HepG2 (cell line): Measurements from ENCODE around the gene AAMP. TPM values are rescaled to one million over a fixed set of nuclear protein-coding genes. Genes with fewer than 3 reads are reported as not detected.

Experiments used
- ARNTL ChIP-seq: sonication (generic); formaldehyde crosslinking; IDR thresholded peaks from 2 replicates; pipeline ENCODE4 v1.4.0; 2020; ENCODE audit warnings: mild to moderate bottlenecking, missing genetic modification reagents
- GABPB1 ChIP-seq: IDR thresholded peaks from 2 replicates; pipeline ENCODE4 v1.6.1; 2016; ENCODE audit warnings: mild to moderate bottlenecking, missing genetic modification reagents, moderate library complexity, missing compliant biosample characterization
- HNF1B ChIP-seq: sonication (generic); formaldehyde crosslinking; IDR thresholded peaks from 2 replicates; pipeline ENCODE4 v1.5.1; 2020; ENCODE audit warnings: mild to moderate bottlenecking, moderate library complexity, missing genetic modification reagents
- MAF1 ChIP-seq: sonication (generic); formaldehyde crosslinking; IDR thresholded peaks from 2 replicates; pipeline ENCODE4 v1.5.0; 2020; ENCODE audit warnings: missing genetic modification reagents, borderline replicate concordance
- NCOR1 ChIP-seq: fragments of 200-600 bp; sonication (generic); IDR thresholded peaks from 2 replicates; pipeline ENCODE4 v1.7.0; 2017; ENCODE audit warnings: antibody characterized with exemption, low read length, borderline replicate concordance
- NR2F2 ChIP-seq: IDR thresholded peaks from 2 replicates; pipeline ENCODE4 v1.6.1; 2012; ENCODE audit warnings: low read depth, inconsistent platforms, borderline replicate concordance
- PRDM10 ChIP-seq: sonication (generic); formaldehyde crosslinking; IDR thresholded peaks from 2 replicates; pipeline ENCODE4 v1.4.0; 2020; ENCODE audit warnings: low read depth, missing genetic modification reagents
- SKIL ChIP-seq: sonication (generic); formaldehyde crosslinking; IDR thresholded peaks from 2 replicates; pipeline ENCODE4 v1.8.0; 2022; ENCODE audit warnings: missing genetic modification reagents, mild to moderate bottlenecking, moderate library complexity, borderline replicate concordance
- ZNF513 ChIP-seq: sonication (generic); formaldehyde crosslinking; conservative IDR thresholded peaks from 2 replicates; pipeline ENCODE4 v1.5.0; 2020; ENCODE audit warnings: missing genetic modification reagents
- ZNF563 ChIP-seq: sonication (generic); formaldehyde crosslinking; IDR thresholded peaks from 2 replicates; pipeline ENCODE4 v1.8.0; 2022; ENCODE audit warnings: mild to moderate bottlenecking, moderate library complexity, missing genetic modification reagents
- polyA plus RNA-seq, 8 experiments: library from polyadenylated mRNA; depleted of rRNA in 3 of 8; stranded (reverse) in 7 of 8; unstranded in 1 of 8; fragments of >200 nt; fragmentation: Illumina TruSeq in 4 of 8; extraction: Trizol in 4 of 8; gene quantifications; 2 replicates each; pipeline versions ENCODE4 v1.2.1 to v1.2.3, GENCODE V29; 2011 to 2016; ENCODE audit warnings: low read depth in 4 of 8, missing spikeins in 1 of 8, mixed read lengths in 1 of 8; ENCODE audit not compliant: insufficient read depth in 1 of 8
- total RNA-seq, 5 experiments: library from RNA; depleted of rRNA; stranded (reverse); fragments of >200 nt; fragmentation: Illumina TruSeq; extraction: Trizol; gene quantifications; 2 replicates each; pipeline ENCODE4 v1.2.3, GENCODE V29; 2016; ENCODE audit warnings: low read depth in 1 of 5
- TF ChIP-seq, protein P1 (sequence below): sonication (generic); formaldehyde crosslinking; IDR thresholded peaks from 2 replicates; pipeline ENCODE4 v1.5.0; 2020; ENCODE audit warnings: mild to moderate bottlenecking, missing genetic modification reagents
- TF ChIP-seq, protein P2 (sequence below): sonication (generic); formaldehyde crosslinking; IDR thresholded peaks from 2 replicates; pipeline ENCODE4 v1.4.0; 2020; ENCODE audit warnings: missing genetic modification reagents, borderline replicate concordance

Gene AAMP
- total and polyA plus RNA-seq, 2 of the 13 experiments (the other 11 are each of a cell fraction or from before 2014, with no cell fraction given) = 110 to 186 TPM

DNA sequence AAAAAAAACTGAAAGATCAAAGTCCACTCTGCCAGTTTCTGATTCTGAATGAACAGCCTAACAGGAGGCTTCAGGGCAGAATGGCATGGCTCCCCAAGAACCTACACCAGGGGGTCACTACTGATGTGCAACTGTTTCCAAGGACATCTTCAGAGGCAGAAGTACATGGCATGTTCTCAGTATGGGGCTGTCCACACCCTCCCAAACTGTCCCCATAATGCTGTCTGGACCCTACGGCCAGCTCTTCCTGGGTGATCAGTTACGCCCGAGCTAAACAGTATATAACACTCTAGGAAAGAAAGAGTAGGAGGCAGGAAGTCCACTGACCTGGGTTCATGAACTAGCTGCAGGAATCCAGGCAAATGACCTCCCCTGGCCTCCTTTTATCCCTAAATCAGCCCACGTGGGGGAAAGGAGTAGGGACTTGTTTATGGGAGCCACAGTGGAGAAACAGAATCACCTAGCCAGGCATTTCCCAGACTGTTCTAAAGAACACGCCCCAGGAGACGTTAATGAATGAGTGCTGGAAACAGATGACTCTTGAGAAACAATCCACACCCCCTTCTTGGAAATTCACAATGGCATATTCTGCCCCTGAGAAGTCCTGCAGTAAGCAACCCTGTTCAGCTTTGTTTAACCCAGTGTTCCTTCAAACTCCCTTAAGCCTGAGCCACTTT lies 19.8 kb upstream of the AAMP start (continued):
- TF ChIP-seq GABPB1 (peak; percentile 30; the same call in 1 of the 2 replicates), NCOR1 (peak; percentile 95), MAF1 (CRISPR knock-in tag) (no peak), PRDM10 (CRISPR knock-in tag) (peak; percentile 51; the same call in 1 of the 2 replicates), ZNF513 (CRISPR knock-in tag) (no peak), HNF1B (CRISPR knock-in tag) (peak; percentile 67; the same call in 1 of the 2 replicates), NR2F2 (0 out of 2 replicates have a peak, but pooled peaks have one; percentile 28), SKIL (CRISPR knock-in tag) (no peak), ARNTL (CRISPR knock-in tag) (0 out of 2 replicates have a peak, but pooled peaks have one; percentile 7), ZNF563 (CRISPR knock-in tag) (no peak)
- TF ChIP-seq, protein P1, sequence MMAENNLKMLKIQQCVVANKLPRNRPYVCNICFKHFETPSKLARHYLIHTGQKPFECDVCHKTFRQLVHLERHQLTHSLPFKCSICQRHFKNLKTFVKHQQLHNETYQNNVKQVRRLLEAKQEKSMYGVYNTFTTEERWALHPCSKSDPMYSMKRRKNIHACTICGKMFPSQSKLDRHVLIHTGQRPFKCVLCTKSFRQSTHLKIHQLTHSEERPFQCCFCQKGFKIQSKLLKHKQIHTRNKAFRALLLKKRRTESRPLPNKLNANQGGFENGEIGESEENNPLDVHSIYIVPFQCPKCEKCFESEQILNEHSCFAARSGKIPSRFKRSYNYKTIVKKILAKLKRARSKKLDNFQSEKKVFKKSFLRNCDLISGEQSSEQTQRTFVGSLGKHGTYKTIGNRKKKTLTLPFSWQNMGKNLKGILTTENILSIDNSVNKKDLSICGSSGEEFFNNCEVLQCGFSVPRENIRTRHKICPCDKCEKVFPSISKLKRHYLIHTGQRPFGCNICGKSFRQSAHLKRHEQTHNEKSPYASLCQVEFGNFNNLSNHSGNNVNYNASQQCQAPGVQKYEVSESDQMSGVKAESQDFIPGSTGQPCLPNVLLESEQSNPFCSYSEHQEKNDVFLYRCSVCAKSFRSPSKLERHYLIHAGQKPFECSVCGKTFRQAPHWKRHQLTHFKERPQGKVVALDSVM = peak; percentile 71
- TF ChIP-seq, protein P2, sequence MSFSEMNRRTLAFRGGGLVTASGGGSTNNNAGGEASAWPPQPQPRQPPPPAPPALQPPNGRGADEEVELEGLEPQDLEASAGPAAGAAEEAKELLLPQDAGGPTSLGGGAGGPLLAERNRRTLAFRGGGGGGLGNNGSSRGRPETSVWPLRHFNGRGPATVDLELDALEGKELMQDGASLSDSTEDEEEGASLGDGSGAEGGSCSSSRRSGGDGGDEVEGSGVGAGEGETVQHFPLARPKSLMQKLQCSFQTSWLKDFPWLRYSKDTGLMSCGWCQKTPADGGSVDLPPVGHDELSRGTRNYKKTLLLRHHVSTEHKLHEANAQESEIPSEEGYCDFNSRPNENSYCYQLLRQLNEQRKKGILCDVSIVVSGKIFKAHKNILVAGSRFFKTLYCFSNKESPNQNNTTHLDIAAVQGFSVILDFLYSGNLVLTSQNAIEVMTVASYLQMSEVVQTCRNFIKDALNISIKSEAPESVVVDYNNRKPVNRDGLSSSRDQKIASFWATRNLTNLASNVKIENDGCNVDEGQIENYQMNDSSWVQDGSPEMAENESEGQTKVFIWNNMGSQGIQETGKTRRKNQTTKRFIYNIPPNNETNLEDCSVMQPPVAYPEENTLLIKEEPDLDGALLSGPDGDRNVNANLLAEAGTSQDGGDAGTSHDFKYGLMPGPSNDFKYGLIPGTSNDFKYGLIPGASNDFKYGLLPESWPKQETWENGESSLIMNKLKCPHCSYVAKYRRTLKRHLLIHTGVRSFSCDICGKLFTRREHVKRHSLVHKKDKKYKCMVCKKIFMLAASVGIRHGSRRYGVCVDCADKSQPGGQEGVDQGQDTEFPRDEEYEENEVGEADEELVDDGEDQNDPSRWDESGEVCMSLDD (CRISPR knock-in tag) = peak; percentile 33; the same call in 1 of the 2 replicates
